HuH-7 (cell line): ENCODE measurements around the gene ACTR6.
"Not testable (repeated sequence)": the region's sequence is repeated elsewhere in the genome, so short reads cannot be mapped to it uniquely, and the experiment has no call there.

Source experiments
- DNase-seq: peaks from one replicate; pipeline ENCODE4 v3.0.0; 2011; ENCODE audit warnings: low spot score

Gene ACTR6

DNA sequence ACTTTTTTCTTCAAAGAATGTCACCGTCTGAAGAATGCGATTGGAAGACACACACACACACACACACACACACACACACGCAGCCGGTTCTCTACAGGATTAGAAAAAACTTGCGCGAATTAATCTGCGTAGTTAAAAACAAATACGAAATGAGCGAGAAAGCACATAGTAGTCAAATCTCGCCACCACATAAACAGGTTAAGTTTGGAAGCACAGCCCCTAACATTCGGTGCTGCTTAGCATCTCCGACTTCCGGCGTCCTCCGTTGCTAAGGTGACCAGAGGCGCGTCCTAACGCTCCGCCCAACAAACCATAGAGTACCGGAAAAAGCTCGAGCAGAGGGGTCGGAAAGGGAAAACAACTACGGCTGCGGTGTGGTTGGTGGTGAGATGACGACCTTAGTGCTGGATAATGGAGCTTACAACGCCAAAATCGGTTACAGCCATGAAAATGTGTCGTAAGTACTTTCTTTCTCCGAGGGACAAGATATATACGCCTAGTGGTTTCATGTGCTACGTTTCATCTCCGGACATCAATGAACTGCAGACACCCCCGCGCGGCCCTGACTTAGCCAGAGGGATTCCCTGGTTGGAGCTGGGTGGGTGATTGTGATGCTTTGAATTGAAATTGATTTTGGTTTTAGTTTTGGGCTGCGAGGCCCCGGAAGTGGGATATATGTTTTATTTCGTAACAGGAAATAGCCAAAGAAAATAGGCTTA, at the start of gene ACTR6:
TSS of gene ACTR6 (plus strand) at position 353 of the 719 bp plus-strand sequence. CDS start at position 390, 37 bp downstream.
- peak; percentile 74 for DNase-seq

DNA sequence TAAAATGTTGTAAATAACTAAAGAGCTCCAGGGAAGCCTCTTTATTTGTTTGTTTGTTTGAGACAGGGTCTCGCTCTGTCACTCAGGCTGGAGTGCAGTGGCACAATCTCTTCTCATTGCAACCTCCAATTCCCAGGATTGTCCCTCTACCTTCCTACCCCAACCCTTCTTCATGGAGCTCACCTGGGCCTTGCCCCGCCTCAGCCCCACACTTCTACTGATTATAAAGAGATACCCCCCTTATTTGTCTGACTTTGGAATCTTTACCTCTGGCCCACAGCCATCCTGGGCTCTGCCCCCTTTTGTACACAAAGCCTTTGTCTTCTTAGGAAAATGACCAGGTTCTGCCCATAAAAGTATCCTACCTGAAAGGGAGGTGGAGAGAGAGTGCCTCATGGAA, 48.8 kb upstream of the ACTR6 start:
- no peak for DNase-seq

DNA sequence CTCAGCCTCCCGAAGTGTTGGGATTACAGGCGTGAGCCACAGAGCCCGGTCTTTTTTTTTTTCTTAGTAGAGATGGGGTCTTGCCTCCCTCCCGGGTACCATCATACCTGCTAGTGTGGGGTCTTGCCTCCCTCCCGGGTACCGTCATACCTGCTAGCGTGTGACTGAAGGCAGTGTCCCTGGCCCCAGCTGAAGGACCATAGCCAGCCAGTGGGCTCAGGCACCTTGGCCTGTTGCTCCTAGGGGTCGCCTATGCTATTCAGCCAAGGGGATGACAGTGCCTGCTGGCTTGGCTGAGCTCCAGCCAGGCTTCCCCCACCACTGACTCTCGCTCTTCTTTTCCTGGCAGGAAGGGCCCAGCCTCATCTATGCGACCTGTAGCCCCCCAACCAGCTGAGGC, 47.5 kb upstream of the ACTR6 start:
- DNase-seq, result no peak

DNA sequence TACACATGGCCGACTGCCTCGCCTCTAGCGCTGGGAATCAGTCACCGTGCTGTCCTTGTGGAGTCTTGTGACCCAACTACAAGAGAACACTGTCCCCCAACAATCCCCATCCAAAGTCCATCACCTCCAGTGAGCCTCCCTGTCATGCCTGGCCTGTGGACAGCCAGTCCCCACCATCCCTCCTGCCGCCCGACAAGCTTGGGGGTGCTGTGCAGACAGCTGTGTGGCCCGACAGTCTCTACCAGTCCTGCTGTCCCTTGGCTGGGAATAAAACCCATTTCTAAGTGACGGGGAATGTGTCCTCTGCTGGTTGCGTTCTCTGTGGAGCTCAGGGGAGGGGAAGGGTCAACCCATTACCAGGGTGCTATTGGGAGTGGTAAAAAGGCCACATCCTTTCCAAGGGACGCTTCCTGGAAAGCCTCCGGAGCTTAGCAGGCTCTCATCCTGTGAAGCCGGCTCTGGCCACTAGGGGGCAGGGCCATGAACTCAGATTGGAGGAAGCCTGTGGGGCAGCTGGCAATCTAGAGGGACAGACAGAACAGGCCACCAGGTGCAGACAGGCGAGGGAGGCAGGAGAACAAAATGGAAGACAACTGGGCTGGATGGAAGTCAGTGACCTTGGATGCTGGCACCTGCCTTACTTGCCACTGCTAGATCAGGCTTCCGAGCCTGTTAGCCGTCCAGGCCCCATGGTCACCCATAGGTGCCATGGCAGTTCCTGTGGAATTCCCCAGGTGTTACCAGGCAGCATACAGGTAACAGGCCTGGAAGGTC, 46.0 kb upstream of the ACTR6 start:
- peak; percentile 76 for DNase-seq

DNA sequence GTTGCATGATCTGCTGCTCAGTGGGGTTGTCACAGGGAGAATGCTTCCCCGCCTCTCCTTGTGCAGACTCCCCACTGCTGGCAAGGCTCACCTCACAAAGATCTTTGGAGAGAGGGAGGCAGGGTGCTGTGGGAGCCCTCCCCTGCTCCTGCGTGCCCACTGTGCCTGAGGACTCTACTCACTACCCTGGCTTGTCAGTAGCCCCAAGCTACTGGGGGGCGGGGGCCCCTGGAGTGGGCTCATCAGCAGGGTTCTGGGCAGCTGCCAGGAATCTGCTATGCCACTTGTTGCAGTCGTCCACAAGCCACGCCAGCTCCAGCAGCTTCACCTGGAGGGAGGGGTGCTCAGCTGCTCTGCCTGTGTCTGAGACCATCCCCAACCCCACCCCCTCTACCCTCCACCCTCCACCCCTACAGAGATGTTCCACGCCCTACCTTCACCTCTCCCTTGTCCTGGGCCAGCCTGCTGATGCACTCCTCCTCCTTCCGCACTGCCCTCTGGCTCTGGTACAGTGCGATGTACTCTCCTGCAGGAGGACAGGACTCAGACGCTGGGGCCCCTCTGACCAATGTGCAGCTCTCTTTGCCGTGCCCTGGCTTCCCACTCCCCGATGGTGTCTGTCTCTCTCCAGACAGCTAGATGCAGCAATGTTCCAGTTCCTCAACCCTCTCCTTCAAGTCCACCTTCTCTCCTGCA, 43.7 kb upstream of the ACTR6 start:
- DNase-seq, result no peak

DNA sequence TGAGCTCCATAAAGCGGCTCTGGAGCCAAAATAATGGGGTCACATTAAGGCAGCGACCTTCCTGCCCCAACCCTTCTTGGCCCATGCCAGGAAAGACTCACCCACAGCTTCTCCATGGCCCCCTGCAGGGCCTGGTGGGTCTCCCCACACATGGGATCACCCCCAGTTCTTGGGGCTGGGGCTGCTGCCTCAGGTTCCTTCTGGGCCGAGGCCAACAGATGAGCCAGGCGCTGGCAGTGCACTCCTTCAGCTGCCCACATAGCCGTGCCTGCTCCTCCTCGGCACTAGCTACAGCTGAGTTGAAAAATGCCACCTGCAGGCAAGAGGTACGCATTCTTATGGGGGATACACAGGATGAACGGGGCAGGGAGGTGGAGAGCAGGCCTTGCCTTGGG, 43.2 kb upstream of the ACTR6 start:
- DNase-seq, result no peak

DNA sequence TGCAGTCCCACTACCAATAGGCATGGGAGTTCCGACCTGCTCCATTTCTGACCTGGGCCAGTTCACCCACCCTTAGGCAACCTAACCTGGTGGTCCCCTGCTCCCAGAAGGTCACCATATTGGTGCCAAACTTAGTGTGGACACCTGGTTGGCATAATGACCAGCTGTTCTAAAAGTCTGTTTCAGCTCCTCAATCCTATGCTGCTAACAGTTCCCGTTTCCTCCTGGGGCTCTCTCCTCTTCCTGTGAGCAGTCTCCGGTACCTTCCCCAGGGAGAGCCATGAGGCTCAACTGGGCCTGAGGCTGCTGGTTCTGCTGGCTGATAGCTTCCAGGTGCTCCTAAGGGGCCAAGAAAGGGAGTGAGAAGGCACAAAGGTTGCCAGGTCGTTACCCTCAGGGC, 42.1 kb upstream of the ACTR6 start:
- DNase-seq, result no peak

DNA sequence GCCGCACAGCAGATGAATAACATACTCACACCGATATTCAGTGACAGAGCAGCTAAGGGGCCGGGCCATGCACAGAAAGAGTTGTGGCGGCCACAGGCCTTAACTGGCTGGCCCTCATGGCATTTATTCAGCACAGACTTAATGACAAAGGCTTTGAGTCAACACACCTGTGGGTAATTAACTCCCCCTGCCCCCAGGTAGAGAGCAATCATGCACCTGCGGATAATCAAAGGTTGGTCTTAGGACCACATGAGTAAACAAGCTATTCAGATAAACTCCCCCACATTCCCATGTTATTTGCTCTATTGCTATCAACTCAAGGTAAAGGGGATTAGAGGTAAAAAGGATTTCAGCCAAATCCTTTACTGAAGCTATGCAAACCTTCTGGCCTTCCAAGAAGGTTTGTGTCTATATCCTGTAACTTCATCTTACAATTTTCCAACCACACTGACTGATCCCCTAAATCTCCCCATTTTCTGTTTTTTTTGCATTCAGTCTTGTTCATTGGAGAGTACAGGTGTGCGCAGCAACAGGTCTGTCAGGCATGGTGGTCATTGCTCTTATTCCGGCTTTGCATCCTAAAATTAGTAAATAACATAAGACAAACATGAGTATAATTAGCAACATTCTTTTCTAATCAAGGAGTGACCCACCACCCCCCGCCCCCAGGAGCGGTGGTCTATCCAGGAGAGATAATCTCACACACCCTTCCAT, 41.1 kb upstream of the ACTR6 start:
- no peak for DNase-seq

DNA sequence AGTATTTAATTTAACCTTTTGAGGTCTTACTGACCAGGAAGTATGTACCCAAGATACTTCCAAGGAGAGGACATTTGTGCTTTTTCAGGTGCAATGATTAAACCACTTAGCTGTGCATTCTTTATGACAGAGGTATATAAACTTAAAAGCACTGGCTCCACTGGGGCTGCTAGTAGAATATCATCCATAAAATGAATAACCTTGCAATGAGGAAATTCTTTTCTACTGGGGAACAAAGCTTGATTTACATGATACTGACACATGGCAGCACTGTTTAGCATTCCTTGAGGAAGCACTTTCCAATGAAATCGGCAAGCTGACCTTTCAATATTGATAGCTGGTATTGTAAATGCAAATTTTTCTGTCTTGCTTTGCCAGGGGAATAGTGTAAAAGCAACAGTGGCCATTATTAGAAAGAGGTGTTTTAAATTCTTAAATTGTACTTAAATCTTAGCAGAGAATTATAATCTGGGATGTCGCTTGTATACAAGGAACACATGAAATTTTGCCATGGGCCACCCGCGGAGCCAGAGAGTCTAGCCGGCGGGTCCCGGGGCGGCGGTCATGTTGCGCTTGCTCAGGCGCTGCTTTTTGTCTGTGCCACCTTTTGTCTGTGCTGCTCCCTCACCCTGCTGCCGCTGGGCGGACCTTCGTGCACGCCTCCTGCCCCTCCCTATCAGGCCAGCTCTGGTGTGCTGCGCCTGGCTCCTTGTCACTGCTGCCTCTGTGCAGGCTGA, 37.0 kb upstream of the ACTR6 start:
- DNase-seq, result no peak

DNA sequence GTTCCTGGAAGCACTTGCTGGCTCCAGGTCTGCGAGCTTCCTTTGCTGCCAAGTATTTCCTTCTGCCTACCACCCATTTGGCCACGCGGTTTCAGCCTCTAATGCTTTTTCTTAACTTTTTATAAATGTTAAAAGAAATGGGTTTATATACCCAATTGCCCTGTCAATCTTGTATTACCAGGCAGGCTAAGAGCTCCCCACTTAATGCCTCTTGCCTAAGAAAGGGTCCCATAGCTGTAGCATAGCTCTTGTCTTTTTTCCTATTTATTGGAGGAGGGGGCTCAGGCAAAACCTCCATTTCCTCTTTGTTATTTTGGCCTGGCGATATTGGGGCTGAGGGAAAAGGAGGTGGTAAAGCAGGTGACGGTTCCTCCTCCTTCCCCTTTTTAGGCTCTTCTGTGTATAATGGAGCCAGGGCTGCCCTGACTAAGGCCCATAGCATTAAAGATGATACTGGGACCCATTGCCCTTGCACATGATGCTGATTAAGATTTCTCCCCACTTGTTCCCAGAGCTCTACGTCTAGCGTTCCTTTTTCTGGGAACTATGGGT, 36.4 kb upstream of the ACTR6 start:
- DNase-seq, result no peak

DNA sequence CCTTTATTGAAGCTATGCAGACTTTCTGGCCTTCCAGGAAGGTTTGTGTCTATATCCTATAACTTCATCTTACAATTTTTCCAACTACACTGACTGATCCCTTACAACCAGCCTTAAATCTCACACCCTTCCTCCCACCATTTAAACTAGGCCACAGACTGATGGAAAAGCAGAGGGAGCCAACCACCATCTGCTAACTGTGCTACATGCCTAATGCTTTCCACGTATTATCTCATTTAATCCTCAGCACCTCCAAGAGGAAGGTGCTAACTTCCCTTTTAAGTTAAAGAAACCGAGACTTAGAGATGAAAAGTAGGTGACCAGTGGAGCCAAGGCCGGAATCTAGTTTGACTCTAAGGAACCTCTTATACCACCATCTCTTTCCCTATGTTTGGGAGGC, 35.3 kb upstream of the ACTR6 start:
- no peak for DNase-seq

DNA sequence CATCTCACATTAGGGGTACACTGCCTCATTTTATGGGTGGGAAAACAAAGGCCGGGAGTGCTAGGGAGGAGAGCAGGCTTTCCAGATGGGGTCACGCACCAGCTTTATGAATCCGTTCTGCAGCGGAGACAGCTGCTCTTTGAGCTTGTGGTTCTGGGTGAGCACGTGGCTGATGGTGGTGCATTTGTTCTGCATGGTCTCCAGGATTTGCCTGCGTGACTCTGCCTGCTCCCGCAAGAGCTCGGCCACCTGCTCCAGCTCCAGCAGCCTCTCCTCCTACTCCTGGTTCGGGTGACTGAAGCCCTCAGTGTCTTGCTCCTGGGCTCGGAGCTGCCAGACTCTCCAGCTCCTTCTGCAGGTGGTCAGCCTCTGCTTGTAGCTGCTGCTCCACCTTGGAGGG, 34.4 kb upstream of the ACTR6 start:
- no peak for DNase-seq

DNA sequence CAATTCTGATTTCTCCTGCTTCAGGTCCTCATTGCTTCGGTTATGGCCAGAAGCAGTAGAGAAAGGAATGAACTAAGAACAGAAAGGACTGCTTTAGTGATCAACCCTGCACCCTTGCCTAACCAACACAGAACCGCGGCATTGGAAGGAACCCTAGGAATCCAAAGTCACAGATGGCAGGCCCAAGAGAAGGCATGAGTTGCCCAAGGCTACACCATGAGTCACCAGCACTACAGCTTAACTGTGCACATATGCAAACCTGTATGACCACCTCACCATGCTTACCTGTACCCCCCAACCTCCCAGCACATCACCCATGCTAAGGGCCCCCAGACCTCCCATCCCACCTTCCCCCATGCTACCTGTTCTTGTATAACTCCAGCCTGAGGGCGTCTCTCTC, 32.1 kb upstream of the ACTR6 start:
- DNase-seq, result no peak

DNA sequence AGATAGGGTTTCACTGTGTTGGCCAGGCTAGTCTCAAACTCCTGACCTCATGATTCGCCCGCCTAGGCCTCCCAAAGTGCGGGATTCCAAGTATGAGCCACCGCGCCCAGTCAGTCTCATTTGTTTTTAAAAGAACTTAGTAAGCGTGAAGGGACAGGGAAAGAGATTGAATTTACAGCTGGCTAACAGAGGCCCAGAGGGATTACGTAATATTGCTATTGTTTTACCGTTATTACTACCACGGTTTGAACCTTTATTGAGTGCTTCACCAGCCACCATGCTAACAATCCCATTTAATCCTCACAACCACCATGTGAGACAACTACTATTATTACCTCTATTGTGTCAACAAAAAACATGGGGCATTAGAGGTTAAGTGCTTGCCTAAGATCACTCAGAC, 31.3 kb upstream of the ACTR6 start:
- no peak for DNase-seq

DNA sequence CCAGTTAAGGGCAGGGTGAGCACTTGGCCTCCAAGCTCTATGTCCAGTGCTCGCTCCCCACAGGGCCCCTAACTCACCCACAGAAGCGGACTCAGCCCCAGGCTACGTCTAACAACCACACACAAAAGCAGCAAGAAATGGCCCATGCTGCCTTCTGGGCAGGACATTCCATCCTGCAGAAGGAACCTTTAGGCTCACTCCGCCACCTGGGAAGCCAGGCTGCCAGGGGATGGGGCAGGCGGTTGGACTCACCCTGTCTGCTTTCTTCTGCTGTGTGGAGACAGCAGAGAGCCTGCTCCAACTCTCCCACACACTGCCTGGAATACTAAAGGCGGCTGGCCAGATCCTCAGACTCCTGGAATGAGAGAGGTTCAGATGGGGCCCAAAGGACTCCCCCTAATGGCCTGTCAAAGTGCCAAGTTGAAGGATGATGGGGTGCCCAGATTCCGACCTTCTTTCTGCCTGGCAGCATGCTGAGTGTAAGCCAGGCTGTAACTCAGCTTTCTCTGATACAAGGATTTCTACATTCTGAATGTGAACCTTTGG, 30.2 kb upstream of the ACTR6 start:
- no peak for DNase-seq

DNA sequence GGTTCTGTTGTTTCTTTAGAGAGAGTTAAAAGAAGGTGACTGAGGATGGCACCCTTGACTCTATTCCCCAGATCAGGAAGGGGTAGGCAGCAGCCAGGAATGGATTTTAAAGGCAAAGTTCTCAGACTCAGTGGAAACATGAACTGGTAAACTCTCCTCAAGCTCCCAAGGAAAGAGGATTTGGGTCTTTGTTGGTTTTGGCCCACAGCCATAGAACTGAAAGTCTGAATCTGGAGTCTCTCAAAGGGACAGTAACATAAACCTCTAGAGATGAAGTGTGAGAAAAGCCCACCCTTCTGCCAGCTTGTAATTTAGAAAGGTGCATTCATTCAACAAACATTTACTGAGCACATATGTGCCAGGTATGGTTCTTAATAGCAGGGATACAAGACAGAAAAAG, 29.4 kb upstream of the ACTR6 start:
- DNase-seq, result no peak

DNA sequence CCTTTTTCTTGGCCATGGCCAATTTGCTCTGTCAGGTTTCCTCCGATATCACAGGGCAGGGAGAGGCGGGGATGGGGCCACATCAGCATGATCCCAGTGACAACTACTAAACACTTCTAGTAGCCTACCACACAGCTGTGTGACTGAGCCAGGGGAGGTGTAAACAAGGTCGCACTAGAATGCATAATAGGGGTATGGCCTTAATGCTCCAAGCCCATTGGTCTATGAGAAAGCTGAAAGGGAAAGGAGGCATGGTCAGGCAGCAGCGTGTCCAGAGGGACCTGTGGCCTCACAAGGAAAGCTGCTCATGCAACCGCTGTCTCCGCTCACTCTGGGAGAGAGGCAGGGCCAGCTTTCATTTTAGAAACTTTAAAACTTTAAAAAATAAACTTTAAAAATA, 27.5 kb upstream of the ACTR6 start:
- DNase-seq, result no peak

DNA sequence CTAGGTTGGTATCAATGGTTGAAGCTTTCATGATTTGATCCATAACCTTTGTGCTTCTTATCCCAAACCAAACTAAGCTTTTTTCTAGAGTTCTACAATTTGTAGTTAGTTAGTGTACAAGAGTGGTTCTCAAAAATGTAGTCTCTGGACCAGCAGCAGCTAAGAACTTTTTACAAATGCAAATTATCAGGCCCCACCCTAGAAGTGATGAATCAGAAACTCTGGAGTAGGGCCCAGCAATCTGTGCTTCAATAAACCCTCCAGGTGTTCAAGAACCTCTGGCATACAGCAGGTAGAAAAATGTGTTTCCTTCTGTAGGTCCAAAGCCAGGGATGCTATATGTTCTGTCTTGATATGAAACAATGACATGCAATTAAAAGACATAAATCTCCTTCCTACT, 26.1 kb upstream of the ACTR6 start:
- DNase-seq, result no peak

DNA sequence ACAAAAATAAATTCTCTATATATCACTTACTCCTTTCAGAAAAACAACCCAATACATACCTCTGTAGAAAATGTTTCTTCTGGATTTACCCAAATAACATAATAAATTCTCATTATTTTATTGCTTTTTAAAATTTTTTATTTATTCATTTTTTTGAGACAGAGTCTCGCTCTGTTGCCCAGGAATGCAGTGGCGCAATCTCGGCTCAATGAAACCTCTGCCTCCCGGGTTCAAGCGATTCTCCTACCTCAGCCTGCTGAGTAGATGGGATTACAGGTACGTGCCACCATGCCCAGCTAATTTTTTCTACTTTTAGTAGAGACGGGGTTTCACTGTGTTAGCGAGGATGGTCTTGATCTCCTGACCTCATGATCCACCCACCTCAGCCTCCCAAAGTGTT, 24.1 kb upstream of the ACTR6 start:
- DNase-seq, result not testable (repeated sequence)

DNA sequence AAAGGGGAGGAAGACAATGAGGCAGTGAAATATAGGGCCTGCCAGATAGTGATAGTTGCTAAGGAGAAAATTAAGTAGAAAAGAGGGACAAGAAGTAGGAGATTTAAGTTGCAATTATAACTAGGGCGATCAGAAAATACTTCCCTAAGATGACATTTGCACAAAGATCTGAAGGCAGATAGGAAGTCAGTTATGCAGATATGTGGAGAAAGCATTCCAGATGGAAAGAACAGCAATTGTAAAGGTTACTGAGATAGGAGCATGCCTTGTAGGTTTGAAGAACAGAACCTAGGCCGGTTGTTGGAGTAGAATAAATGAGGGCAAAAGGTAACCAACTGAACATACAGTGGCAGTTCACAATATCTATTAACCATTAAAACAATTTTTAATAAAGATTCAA, 21.4 kb upstream of the ACTR6 start:
- no peak for DNase-seq

DNA sequence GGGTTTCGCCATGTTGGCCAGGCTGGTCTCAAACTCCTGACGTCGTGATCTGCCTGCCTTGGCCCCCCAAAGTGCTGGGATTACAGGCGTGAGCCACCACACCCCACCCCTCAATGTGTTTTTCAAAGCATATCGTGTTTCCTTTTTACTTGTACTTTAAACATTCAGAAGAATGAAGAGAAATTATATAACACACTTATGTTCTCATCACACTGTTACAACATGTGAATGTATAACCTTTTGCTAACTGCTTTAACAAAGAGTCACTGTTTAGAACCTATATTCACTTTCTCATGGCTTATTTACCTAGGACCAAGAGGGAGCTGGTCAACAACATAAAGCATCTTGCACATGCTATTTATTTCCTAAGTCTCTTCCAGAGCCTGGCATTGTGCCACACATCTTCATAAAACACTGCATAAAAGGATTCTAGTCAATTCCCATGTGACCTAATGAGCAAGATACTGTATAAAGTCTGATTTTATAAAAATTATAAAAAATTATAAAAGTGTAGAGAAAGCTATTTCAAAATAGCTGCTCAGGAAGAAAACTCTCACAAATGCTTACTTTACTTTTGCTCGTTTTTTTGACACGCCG, 16.0 kb upstream of the ACTR6 start:
- DNase-seq, result no peak
